GM19395 (cell line): ENCODE results near the gene BDKRB1.

Experiments used
- ATAC-seq: cut with Tn5 transposase; IDR thresholded peaks from one replicate; pipeline ENCODE4 v1.9.1; 2021; ENCODE audit warnings: mild to moderate bottlenecking, moderate library complexity; ENCODE audit not compliant: unreplicated experiment

The BDKRB1 gene

GRCh38 chr14:96260341-96260821 lies 4.4 kb downstream of the BDKRB1 start:
- ATAC-seq, result no peak

- no peak for ATAC-seq
Measured at GRCh38 chr14:96261053-96261452, 5.0 kb downstream of the BDKRB1 start.

GRCh38 chr14:96261772-96262655 lies 6.0 kb downstream of the BDKRB1 start:
- ATAC-seq, result no peak

GRCh38 chr14:96263347-96264199 lies 7.6 kb downstream of the BDKRB1 start:
- ATAC-seq, result no peak

- no peak for ATAC-seq
Measured at GRCh38 chr14:96264200-96264553, 8.2 kb downstream of the BDKRB1 start.

GRCh38 chr14:96264853-96265252 lies 8.8 kb downstream of the BDKRB1 start:
- ATAC-seq, result no peak

GRCh38 chr14:96265383-96266095 lies 9.5 kb downstream of the BDKRB1 start:
- ATAC-seq, result no peak

GRCh38 chr14:96267336-96267735 lies 11.3 kb downstream of the BDKRB1 start:
- ATAC-seq, result no peak

GRCh38 chr14:96267916-96268315 lies 11.9 kb downstream of the BDKRB1 start:
- no peak for ATAC-seq

- no peak for ATAC-seq
Measured at GRCh38 chr14:96268431-96269358, 12.7 kb downstream of the BDKRB1 start.

GRCh38 chr14:96269359-96269710 lies 13.3 kb downstream of the BDKRB1 start:
- no peak for ATAC-seq

GRCh38 chr14:96270565-96271420 lies 14.8 kb downstream of the BDKRB1 start:
- ATAC-seq, result no peak

GRCh38 chr14:96271421-96271762 lies 15.4 kb downstream of the BDKRB1 start:
- ATAC-seq, result no peak

- ATAC-seq, result no peak
Measured at GRCh38 chr14:96272777-96273473, 16.9 kb downstream of the BDKRB1 start.

- ATAC-seq, result no peak
Measured at GRCh38 chr14:96273629-96274028, 17.6 kb downstream of the BDKRB1 start.

- ATAC-seq, result no peak
Measured at GRCh38 chr14:96274122-96274521, 18.1 kb downstream of the BDKRB1 start.

GRCh38 chr14:96274543-96274942 lies 18.5 kb downstream of the BDKRB1 start:
- no peak for ATAC-seq

GRCh38 chr14:96275177-96276112 lies 19.4 kb downstream of the BDKRB1 start:
- ATAC-seq, result no peak
